ENCODE data around the gene VANGL2.

- TF ChIP-seq MAX (IDR thresholded peaks at IDR 0.05) (no peak), EP300 (IDR thresholded peaks at IDR 0.05) (no peak)
- TF ChIP-seq, protein P1, sequence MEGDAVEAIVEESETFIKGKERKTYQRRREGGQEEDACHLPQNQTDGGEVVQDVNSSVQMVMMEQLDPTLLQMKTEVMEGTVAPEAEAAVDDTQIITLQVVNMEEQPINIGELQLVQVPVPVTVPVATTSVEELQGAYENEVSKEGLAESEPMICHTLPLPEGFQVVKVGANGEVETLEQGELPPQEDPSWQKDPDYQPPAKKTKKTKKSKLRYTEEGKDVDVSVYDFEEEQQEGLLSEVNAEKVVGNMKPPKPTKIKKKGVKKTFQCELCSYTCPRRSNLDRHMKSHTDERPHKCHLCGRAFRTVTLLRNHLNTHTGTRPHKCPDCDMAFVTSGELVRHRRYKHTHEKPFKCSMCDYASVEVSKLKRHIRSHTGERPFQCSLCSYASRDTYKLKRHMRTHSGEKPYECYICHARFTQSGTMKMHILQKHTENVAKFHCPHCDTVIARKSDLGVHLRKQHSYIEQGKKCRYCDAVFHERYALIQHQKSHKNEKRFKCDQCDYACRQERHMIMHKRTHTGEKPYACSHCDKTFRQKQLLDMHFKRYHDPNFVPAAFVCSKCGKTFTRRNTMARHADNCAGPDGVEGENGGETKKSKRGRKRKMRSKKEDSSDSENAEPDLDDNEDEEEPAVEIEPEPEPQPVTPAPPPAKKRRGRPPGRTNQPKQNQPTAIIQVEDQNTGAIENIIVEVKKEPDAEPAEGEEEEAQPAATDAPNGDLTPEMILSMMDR (IDR thresholded peaks at IDR 0.05), result no peak
Observed at GRCh38 chr1:160455153-160455517, 54.8 kb downstream of the VANGL2 start.

All from A549 (cell line).